OCI-LY3 (cell line): ENCODE measurements around the gene ABTB2.

Source experiments
- H2AFZ ChIP-seq: fragments of 200-600, 300-600 bp; shearing (Covaris generic); 2 replicates; pipeline ENCODE4 v1.6.0; 2014; ENCODE audit warnings: antibody characterized with exemption, low read depth, low read length
- H3K27ac ChIP-seq: fragments of 200-600, 300-600 bp; sonication (generic); 2 replicates; pipeline ENCODE4 v1.5.1; 2014; ENCODE audit warnings: mild to moderate bottlenecking, low read length, moderate library complexity, mixed read lengths
- H3K27me3 ChIP-seq: fragments of 200-600, 300-600 bp; sonication (generic); 2 replicates; pipeline ENCODE4 v1.6.1; 2014; ENCODE audit warnings: low read depth, low read length, mixed read lengths
- H3K36me3 ChIP-seq: fragments of 200-600, 300-600 bp; sonication (generic); replicated peaks from 2 replicates; pipeline ENCODE3; 2014; ENCODE audit warnings: low read depth, low read length, mixed read lengths
- H3K4me1 ChIP-seq: fragments of 300-600, 200-600 bp; sonication (generic); 2 replicates; pipeline ENCODE4 v1.6.1; 2014; ENCODE audit warnings: low read length, mixed read lengths
- H3K4me2 ChIP-seq: fragments of 200-600, 300-600 bp; sonication (generic); 2 replicates; pipeline ENCODE4 v1.6.1; 2014; ENCODE audit warnings: low read length, mixed read lengths
- H3K4me3 ChIP-seq: fragments of 300-600, 200-600 bp; sonication (generic); 2 replicates; pipeline ENCODE4 v1.5.1; 2014; ENCODE audit warnings: antibody characterized with exemption, mild to moderate bottlenecking, low read length, moderate library complexity
- H3K79me2 ChIP-seq: fragments of 300-600, 200-600 bp; shearing (Covaris generic); 2 replicates; pipeline ENCODE4 v1.6.1; 2014; ENCODE audit warnings: mild to moderate bottlenecking, low read length, mixed read lengths
- H3K9ac ChIP-seq: fragments of 300-600, 200-600 bp; shearing (Covaris generic); 2 replicates; pipeline ENCODE4 v1.6.0; 2014; ENCODE audit warnings: mild to moderate bottlenecking, low read length, moderate library complexity
- H3K9me3 ChIP-seq: fragments of 200-600, 300-600 bp; shearing (Covaris generic); 2 replicates; pipeline ENCODE4 v1.6.1; 2014; ENCODE audit warnings: low read length, mixed read lengths; ENCODE audit not compliant: insufficient read depth
- H4K20me1 ChIP-seq: fragments of 200-600, 300-600 bp; sonication (generic); 2 replicates; pipeline ENCODE4 v1.6.1; 2016; ENCODE audit warnings: low read length, mixed read lengths; ENCODE audit not compliant: insufficient read depth
- EZH2phosphoT487 ChIP-seq: fragments of 200-600 bp; shearing (Covaris generic); IDR thresholded peaks from 2 replicates; pipeline ENCODE4 v1.6.1; 2018; ENCODE audit warnings: antibody characterized with exemption, mixed run types, low read depth
- TF ChIP-seq, protein P1 (sequence below): fragments of 200-600, 300-600 bp; sonication (generic); IDR thresholded peaks from 2 replicates; pipeline ENCODE4 v1.5.1; 2014; ENCODE audit warnings: antibody characterized with exemption, low read length, low read depth

The ABTB2 gene

DNA sequence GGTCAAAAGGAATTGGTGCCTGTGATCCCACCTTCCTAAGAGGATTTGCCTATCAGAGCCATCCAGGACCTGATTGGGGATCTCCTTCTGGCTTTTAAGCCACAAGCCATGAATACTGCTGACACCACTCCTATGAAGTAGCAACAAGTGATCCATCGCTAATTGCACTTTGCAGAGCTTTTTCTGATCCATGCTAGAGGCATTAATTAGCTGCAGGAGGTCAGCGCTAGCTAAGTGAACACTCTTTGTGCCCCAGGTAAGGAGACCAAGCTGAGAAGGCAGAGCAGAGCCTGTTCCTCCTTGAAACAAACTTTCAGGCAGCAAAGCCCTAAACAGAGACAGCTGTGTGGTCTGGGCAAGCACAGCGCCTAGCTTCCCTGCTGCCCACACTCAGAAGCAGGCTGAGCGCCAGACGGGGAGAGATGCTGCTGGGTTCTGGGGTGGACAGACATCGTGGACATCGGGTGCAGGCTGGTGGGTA, 122.2 kb downstream of the ABTB2 start:
- Histone ChIP-seq H3K9me3 (no peaks in the 10 kb centered on the region; the same call in 1 of the 2 replicates), H3K27ac (peak overlapping the region; percentile 69), H3K4me1 (peaks cover 87% of the 10 kb centered on the region), H3K4me2 (peak overlapping the region; percentile 98), H3K4me3 (peak overlapping the region; percentile 45), H2AFZ (no peak overlapping the region), H4K20me1 (no peaks in the 10 kb centered on the region), H3K27me3 (0 out of 2 replicates have a peak, but pooled peaks cover 5% of the 10 kb centered on the region), H3K9ac (peak overlapping the region; percentile 42; the same call in 1 of the 2 replicates), H3K79me2 (peaks cover 18% of the 10 kb centered on the region; the same call in 1 of the 2 replicates), H3K36me3 (peaks cover 10% of the 10 kb centered on the region)
- no peak for TF ChIP-seq EZH2phosphoT487
- TF ChIP-seq, protein P1, sequence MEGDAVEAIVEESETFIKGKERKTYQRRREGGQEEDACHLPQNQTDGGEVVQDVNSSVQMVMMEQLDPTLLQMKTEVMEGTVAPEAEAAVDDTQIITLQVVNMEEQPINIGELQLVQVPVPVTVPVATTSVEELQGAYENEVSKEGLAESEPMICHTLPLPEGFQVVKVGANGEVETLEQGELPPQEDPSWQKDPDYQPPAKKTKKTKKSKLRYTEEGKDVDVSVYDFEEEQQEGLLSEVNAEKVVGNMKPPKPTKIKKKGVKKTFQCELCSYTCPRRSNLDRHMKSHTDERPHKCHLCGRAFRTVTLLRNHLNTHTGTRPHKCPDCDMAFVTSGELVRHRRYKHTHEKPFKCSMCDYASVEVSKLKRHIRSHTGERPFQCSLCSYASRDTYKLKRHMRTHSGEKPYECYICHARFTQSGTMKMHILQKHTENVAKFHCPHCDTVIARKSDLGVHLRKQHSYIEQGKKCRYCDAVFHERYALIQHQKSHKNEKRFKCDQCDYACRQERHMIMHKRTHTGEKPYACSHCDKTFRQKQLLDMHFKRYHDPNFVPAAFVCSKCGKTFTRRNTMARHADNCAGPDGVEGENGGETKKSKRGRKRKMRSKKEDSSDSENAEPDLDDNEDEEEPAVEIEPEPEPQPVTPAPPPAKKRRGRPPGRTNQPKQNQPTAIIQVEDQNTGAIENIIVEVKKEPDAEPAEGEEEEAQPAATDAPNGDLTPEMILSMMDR, result no peak

DNA sequence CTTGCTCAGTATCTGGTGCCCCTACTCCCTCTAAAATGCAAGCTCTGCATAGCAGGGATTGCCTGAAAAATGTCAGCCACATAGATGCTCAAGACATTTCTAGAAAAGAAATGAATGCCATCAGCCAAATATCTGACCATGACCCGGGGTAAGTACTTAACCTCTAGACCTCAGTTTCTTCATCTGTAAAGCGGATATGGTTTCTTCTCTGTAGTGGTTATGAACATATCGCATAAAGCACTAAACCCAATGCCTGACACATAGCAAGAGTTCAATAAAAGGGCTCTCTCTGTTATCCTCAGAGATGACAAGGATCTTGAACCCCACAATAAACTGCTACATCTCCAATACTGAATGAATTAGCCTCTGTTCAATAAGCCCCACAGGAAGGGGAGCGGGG, 122.6 kb downstream of the ABTB2 start:
- Histone ChIP-seq H3K4me2 (peak overlapping the region; percentile 98), H3K36me3 (peaks cover 12% of the 10 kb centered on the region), H3K4me3 (peak overlapping the region; percentile 45), H2AFZ (no peak overlapping the region), H3K4me1 (peaks cover 87% of the 10 kb centered on the region), H4K20me1 (no peaks in the 10 kb centered on the region), H3K9me3 (no peaks in the 10 kb centered on the region; the same call in 1 of the 2 replicates), H3K27me3 (0 out of 2 replicates have a peak, but pooled peaks cover 5% of the 10 kb centered on the region), H3K27ac (peak overlapping the region; percentile 69), H3K9ac (peak overlapping the region; percentile 42; the same call in 1 of the 2 replicates), H3K79me2 (peaks cover 23% of the 10 kb centered on the region; the same call in 1 of the 2 replicates)
- TF ChIP-seq, protein P1, result no peak
- no peak for TF ChIP-seq EZH2phosphoT487

DNA sequence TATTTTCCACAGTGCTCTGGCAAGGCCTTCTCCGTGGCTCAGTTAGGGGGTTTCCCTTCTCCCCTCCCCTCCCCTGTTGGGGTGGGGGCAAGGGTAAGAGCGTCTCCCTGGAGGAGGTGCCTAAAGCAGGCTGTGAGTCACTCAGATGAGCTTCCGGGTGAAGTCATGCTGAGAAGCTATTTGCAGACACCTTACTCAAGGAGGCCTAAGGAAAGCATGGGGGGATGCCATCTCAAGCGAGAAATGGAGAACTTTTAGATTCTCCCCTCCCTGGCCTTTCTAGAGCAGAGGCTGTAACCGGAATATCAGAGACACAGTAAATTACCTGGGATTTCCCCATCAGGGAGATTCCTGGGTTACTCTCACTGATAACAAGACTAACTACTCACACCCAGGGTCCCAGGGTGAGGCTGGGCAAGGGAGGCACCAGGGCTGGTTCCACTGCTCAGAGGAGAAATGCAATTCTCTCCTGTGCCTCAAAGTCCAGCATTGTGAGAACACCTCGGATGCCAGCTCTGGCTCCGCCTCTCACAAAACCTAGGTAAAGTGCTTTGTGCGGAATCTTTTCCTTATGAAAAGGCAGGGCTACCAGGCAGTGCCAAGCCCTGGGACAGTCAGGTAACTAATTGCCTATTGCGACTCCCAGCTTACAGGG, 123.6 kb downstream of the ABTB2 start:
- H3K27ac ChIP-seq, result peak overlapping the region; percentile 93
- H2AFZ ChIP-seq, result no peak overlapping the region
- H3K4me2 ChIP-seq, result peak overlapping the region; percentile 98
- H3K9ac ChIP-seq, result peak overlapping the region; percentile 63
- H3K9me3 ChIP-seq, result no peaks in the 10 kb centered on the region; the same call in 1 of the 2 replicates
- H3K4me3 ChIP-seq, result peak overlapping the region; percentile 68
- no peaks in the 10 kb centered on the region for H4K20me1 ChIP-seq
- TF ChIP-seq, protein P1, result no peak
- no peak for TF ChIP-seq EZH2phosphoT487
- peaks cover 81% of the 10 kb centered on the region for H3K4me1 ChIP-seq
- 0 out of 2 replicates have a peak, but pooled peaks cover 5% of the 10 kb centered on the region for H3K27me3 ChIP-seq
- H3K36me3 ChIP-seq, result peaks cover 12% of the 10 kb centered on the region
- H3K79me2 ChIP-seq, result peaks cover 24% of the 10 kb centered on the region; the same call in 1 of the 2 replicates

DNA sequence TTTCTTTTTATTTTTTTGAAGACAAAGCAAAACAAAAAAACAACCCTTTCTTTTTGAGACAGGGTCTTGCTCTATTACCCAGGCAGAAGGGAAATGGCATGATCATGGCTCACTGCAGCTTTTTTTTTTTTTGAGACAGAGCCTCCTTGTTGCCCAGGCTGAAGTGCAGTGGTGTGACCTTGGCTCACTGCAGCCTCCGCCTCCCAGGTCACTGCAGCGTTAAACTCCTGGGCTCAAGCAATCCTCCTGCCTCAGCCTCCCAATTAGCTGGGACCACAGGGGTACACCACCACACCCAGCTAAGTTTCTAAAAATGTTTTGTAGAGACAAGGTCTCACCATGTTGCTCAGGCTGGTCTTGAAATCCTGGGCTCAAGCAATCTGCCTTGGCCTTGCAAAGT, 124.6 kb downstream of the ABTB2 start:
- no peak for TF ChIP-seq EZH2phosphoT487
- TF ChIP-seq, protein P1, result no peak
- H3K27me3 ChIP-seq, result 0 out of 2 replicates have a peak, but pooled peaks cover 2% of the 10 kb centered on the region
- no peak overlapping the region for H2AFZ ChIP-seq
- peaks cover 71% of the 10 kb centered on the region for H3K4me1 ChIP-seq
- H3K4me2 ChIP-seq, result peak overlapping the region; percentile 98
- H3K27ac ChIP-seq, result peak overlapping the region; percentile 93
- H4K20me1 ChIP-seq, result no peaks in the 10 kb centered on the region
- H3K9me3 ChIP-seq, result no peaks in the 10 kb centered on the region; the same call in 1 of the 2 replicates
- H3K9ac ChIP-seq, result peak overlapping the region; percentile 55
- peaks cover 11% of the 10 kb centered on the region for H3K36me3 ChIP-seq
- peak overlapping the region; percentile 10; the same call in 1 of the 2 replicates for H3K4me3 ChIP-seq
- H3K79me2 ChIP-seq, result peaks cover 16% of the 10 kb centered on the region; the same call in 1 of the 2 replicates
